Stimulated activated CD4-positive, alpha-beta T cell treated with anti-CD3 and anti-CD28 coated beads, Interleukin-12 subunit alpha, Interleukin-12 subunit beta, amount 100 ng/mL, for 48 hours (primary cell): Measurements from ENCODE around the gene DCDC2C.
A peak's percentile ranks its signal among the peaks of the same experiment; 100 is the strongest.

ENCODE experiments used
- DNase-seq, 3 donors: peaks; one replicate each; pipeline ENCODE4 v3.0.0-alpha.2; 2020; ENCODE audit warnings: low read depth in 2 of 3, low spot score in 1 of 3

The DCDC2C gene

DNA sequence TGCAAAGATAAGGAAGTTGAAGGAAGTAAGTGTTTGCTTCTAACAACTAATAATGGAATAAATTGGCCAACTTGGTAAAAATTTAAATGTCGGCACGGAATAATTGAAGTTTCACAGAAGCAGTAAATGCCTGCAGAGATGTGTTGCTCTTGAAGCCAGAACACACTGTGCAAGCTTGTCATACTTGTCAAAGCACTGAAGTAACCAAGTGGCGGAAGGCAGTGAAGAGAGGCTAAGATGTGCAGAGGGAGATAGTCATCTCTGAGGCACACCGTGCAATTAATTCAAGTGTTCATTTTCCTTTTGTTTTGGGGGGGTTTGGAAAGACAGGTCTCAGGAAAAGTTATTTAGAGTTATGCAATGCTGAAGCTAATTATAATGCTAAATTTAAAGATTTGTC is 5.2 kb downstream of the DCDC2C start:
- no peak for DNase-seq

DNA sequence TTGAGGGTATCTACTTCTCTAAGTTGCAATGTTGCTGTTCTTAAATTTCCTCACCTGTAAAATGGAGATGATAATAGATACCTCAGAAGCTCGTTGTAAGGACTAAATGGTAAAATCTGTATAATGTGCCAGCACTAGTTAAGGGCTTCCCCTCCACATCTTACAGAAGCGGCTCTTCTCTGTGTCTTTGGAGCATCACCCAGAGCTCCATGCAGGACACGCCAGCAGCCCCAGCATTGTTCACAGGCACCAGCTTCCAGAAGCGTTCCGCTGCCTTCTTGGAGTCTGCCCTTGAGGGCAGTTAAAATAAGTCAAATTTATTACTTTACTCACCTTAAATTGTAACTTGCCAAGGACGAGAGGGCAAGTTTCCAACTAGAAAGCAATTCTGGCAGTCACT is 5.8 kb downstream of the DCDC2C start:
- no peak for DNase-seq

DNA sequence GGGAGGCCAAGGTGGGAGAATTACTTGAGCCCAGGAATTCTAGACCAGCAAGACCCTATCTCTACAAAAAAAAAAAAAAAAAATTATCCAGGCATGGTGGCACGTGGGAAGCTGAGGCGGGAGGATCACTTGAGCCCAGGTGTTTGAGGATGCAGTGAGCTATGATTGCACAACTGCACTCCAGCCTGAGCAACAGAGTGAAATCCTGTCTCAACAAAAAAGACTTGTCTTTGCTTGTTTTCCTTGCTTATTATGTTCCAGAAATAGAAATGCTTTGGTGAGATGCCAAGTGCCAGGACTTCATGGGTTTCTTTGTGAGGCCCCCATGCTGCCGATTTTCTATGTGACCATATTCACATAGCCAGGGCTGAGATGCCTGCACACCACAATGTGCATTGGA is 9.0 kb downstream of the DCDC2C start:
- no peak for DNase-seq

- no peak for DNase-seq
Measured at GRCh38 chr2:3712831-3713503, 9.6 kb downstream of the DCDC2C start.

- DNase-seq, result no peak
Measured at GRCh38 chr2:3718679-3719078, 15.3 kb downstream of the DCDC2C start.

- no peak for DNase-seq
Measured at GRCh38 chr2:3725002-3725401, 21.6 kb downstream of the DCDC2C start.

DNA sequence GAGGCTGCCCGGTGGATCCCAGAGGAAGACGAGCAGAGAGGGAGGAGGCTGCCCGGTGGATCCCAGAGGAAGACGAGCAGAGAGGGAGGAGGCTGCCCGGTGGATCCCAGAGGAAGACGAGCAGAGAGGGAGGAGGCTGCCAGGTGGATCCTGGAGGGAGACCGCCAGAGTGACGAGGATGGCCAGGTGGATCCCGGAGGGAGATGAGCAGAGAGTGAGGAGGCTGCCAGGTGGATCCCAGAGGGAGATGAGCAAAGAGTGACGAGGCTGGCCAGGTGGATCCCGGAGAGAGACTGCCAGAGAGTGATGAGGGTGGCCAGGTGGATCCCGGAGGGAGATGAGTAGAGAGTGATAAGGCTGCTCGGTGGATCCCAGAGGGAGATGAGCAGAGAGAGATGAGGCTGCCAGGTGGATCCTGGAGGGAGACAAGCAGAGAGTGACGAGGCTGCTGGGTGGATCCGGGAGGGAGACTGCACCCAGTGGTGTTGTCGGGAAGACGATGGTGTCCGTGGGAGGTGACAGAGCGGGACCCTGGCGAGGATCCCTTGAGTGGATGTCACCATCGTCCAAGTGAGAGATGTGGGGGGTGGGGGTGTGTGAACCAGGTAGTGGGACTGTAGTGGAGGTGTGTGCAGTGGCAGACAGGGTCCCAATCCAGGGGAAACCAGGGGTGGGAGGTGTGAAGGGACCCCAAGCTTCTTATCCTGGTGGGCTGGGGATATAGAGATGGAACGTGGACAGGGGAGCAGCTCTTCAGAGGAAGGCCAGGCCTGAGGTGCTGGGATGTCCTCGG is 22.3 kb downstream of the DCDC2C start:
- DNase-seq, result no peak

GRCh38 chr2:3726511-3726910 is 23.1 kb downstream of the DCDC2C start:
- no peak for DNase-seq

DNA sequence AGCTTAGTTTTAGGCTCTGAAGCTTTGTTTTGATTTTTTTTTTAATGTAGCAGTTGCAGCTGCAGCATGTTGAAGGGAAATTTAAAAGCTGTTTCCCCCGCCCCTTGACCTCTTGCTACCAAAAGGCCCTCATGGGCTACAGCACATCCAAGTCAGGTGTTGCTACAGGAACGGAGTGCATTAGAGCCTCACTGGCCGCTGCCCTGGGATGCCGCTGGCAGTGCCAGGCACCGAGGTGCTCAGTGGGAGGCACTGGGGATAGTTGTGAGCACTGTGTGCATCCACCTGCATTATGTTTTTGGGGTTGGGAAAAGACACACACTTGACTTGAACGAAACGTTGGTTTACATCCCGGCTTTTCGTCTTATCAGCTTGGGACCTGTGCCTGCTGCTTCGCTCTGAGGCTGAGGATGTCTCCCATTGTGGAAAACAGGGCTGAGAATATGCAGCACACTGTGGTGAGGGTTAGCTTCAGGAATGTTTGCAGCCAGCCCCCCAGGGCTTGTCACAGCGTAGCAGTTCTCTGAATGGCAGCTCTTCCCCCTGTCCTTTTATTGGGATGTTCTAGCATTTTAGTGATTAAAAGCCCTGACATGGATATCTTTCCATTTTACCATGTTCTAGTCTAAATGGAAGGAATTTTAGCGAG is 24.1 kb downstream of the DCDC2C start:
- DNase-seq, result no peak

DNA sequence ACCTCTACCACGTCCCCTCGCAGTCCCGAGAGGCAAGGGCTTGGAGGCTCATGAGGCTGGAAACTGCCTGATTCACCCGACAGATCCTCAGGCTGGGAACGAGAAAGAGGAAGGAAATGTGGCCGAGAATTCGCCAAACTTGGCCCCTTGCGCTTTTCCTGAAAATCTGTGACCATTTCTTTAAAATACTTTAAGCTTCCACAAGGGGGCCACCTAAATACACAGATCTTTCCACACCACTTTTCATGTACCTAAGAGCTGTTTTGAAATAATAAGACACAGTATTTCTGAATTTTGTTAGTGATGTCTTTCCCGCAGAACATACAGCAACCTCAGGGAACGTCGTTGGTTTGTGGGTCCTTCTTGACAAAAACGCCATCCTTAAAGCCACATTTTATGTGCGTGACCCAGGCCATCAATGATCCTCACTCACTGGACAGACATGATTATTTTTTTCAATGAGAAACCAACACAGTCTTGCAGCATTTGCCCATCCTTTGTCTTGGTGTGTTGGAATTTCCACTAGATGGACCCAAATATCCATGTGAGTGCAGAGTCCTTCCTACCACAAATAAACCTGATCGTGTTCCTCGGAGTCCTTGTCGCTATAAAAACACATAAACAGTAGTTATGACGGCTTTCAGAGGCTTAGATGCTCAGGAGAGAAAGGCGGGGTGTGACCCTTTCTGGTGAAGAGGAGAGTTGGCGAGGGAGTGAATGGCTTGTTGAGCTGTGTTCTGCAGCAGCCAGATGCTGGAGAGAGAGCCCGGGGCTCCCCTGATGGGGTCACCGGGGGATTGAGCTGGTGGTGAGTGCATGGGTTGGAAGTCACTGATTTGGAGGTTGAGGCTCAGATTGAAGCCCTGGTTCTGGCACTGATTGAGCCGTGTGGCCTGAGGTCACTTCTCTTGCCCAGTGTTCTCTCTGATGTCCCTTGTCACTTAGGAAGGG is 25.0 kb downstream of the DCDC2C start:
- DNase-seq, result peak in 1 of 3 donors; percentile 3

DNA sequence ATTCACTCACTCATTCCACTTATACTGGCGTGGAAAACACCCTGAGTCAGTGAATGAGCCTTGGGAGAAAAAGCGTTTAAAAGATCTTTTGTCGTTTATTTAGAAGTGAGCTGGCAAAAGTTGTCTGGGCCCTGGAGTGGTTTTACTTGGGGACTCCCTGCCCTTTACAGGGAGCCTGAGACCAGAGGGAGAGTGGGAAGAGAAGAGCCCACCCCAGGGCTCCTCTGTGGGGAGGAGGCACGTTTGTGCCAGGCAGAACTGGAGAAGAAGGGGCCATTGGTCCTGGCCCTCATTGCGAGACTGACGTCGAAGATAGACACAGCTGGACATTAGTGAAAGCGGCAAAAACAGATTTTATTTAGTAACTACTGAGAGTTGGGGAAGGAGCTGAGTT is 25.7 kb downstream of the DCDC2C start:
- DNase-seq, result no peak

- no peak for DNase-seq
Measured at GRCh38 chr2:3729786-3730185, 26.4 kb downstream of the DCDC2C start.

- DNase-seq, result no peak
Measured at GRCh38 chr2:3730646-3731045, 27.3 kb downstream of the DCDC2C start.

DNA sequence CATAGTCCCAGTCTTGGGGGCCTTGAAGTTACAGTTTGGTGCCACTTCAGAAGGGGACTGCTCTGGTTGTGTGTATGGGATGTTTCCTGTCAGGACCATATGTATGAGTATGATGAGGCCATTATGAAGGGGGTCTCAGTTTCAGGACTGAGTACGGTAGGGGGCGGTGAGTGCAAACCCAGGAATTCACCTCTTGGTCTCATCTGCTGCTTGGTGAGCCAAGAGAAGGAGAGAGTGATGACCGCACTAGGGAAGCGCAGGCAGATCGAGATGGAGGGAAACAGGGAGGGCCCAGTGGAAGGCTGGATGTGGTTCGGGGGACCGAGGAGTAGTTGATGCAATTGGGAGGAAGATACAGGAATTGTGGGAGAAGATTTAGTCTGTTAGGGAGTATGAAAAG is 28.5 kb downstream of the DCDC2C start:
- no peak for DNase-seq

GRCh38 chr2:3736112-3736511 is 32.7 kb downstream of the DCDC2C start:
- DNase-seq, result no peak

DNA sequence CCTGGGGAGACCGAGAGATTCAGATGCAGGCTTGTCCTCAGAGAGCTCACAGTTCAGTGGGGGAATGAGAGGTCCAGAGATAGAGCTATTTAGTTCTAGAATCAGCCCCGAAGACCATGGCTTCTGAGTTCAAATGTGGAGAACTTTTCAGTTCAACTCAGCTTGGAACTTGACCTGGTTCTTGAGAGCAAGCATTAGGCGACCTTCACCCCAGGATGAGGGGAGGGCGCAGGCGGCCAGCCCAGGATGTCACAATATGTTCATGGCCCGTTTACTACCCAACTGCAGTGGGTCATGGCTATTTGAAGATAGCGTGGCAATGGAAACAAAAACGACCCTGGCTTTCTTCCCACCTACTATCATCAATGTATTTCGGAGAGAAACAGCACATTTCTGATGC is 33.8 kb downstream of the DCDC2C start:
- DNase-seq, result no peak

- no peak for DNase-seq
Measured at GRCh38 chr2:3738454-3738853, 35.1 kb downstream of the DCDC2C start.

GRCh38 chr2:3739313-3739712 is 35.9 kb downstream of the DCDC2C start:
- no peak for DNase-seq

- no peak for DNase-seq
Measured at GRCh38 chr2:3741396-3741795, 38.0 kb downstream of the DCDC2C start.

DNA sequence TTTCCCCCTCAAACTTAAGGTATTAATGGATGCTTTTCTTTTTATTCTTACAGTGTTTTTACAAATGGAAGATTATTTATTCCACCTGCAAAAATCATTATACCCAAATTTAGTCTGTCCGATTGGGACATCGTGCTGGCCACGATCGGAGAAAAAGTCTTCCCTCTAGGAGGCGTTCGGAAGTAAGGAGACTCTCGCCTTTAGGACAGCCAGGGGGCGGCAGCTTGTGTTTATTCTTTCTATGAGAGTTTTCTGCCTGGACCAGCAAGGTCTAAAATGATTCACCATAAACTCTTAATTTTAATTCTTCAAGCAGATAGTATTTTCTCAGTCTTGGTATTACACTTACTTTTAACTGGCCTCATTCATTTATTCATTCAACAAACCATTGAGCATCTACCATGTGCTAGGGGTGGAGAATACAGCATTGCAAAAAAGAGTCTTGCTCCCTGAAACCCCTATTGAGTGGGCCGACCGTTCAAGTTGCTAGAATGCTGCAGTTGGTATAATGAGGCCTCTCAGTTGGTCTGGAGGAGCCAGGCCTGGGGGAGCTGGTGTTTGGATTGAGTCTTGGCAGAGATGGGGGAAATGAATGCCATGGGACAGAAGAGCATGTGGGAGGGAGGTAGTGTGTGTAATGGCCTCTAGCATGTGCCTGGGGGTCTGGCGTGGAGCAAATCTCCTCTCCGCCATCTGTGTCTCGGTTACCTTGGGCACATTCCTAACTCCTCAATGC is 38.7 kb downstream of the DCDC2C start:
- DNase-seq, result no peak
